Tibial nerve (tissue), 3 donors: Measurements from ENCODE around the gene CCL11.

ENCODE experiments used
- POLR2A ChIP-seq, 2 donors: fragments of 450-650 bp; IDR thresholded peaks; one replicate each; pipeline ENCODE4 v1.6.1; 2017; ENCODE audit warnings: antibody characterized with exemption in 2 of 2, mild to moderate bottlenecking in 2 of 2, moderate library complexity in 2 of 2
- TF ChIP-seq, protein P1 (sequence below), 5 experiments: fragments of 200-600 bp in 3 of 5; fragments of 450-650 bp in 2 of 5; sonication (generic) in 3 of 5; IDR thresholded peaks; one replicate each; pipeline ENCODE4 v1.5.1; 2016 to 2019; ENCODE audit warnings: antibody characterized with exemption in 5 of 5, mild to moderate bottlenecking in 3 of 5, moderate library complexity in 2 of 5

DNA sequence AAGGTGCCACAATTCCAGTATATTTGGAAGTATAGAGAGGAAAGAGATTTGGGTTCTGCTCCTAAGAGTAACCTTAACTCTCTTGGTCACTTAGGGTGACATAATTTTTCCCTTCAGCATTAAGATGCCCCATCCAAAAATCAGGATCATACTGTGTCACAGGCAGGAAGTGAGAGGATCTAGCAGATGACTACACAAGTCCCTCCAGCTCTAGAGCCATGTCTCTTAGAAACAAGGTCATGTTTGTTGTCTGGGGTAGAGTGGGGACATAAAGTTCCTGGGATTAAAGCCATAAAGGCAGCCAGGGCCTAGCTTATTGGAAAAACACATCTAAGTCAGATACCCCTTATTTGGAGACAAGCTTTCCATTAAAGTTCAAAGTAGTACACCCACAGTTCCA lies 36.4 kb downstream of the CCL11 start:
- TF ChIP-seq, protein P1, sequence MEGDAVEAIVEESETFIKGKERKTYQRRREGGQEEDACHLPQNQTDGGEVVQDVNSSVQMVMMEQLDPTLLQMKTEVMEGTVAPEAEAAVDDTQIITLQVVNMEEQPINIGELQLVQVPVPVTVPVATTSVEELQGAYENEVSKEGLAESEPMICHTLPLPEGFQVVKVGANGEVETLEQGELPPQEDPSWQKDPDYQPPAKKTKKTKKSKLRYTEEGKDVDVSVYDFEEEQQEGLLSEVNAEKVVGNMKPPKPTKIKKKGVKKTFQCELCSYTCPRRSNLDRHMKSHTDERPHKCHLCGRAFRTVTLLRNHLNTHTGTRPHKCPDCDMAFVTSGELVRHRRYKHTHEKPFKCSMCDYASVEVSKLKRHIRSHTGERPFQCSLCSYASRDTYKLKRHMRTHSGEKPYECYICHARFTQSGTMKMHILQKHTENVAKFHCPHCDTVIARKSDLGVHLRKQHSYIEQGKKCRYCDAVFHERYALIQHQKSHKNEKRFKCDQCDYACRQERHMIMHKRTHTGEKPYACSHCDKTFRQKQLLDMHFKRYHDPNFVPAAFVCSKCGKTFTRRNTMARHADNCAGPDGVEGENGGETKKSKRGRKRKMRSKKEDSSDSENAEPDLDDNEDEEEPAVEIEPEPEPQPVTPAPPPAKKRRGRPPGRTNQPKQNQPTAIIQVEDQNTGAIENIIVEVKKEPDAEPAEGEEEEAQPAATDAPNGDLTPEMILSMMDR (IDR thresholded peaks at IDR 0.05): no peak
- no peak for TF ChIP-seq POLR2A (IDR thresholded peaks at IDR 0.05)
